GM18870 (cell line): Measurements from ENCODE around the gene FABP2.

ENCODE experiments used
- ATAC-seq: cut with Tn5 transposase; IDR thresholded peaks from one replicate; pipeline ENCODE4 v1.9.1; 2021; ENCODE audit warnings: moderate library complexity; ENCODE audit not compliant: unreplicated experiment

The FABP2 gene

DNA sequence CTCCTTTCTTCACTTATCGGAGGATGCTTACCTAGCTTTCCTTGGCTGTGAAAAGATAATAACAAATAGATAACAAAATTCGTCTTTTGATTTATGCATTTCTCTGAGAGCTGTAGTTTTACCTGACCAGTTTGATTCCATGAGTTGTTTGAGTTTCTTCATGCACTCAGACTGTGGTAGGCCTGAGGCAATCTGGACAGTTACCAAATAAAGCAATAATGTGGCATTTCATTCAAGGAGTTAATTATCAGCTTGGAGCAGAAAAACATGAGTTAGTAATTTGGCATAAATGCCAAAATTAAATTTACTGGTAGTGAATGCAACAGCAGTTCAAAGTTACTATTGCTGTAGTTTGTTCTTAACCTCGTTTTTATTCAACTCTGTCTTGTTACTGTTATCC lies 53.5 kb downstream of the FABP2 start:
- no peak for ATAC-seq
